Hippocampal formation (tissue), 2 donors: ENCODE measurements around the gene NT5M.

Source experiments
- DNase-seq, 2 donors: peaks; one replicate each; lab custom pipeline; 2025; lab: John Stamatoyannopoulos, UW

Gene NT5M

GRCh38 chr17:17395246-17395802, 92.2 kb downstream of the NT5M start:
- no peak for DNase-seq

DNA sequence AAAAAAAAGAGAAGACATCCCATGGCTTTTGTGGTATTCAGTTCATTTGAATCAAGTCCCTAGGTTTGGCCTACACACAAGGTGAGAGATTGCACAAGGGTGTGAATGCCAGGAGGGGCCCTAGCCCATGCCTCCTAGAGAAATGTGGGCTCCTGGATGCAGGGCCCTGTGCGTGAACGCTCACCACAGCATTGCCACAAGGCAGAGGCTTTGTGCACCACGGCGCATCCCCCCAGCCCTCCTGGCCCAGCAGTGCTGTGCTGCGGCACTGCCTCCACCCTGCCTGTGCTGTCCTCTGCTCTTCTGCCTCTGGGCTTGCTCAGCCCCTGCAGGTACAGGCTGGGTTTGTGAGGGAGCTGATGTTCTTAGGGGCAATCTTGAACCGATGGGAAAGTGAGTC, 92.7 kb downstream of the NT5M start:
- DNase-seq: no peak
